ENCODE measurements around the gene TRABD2B.

TRABD2B gene

GRCh38 chr1:47931395-47931794 lies 65.8 kb downstream of the TRABD2B start:
- Histone ChIP-seq H3K36me3 (ENCODE audit: control insufficient read depth in 2 of 2, insufficient read depth in 1 of 2, low read length in 2 of 2) (no peaks in the 10 kb centered on the region), H3K4me1 (ENCODE audit: control insufficient read depth, insufficient read depth, low read length) (no peaks in the 10 kb centered on the region), H3K9me3 (ENCODE audit: control insufficient read depth, insufficient read depth, low read depth, low read length) (no peaks in the 10 kb centered on the region), H3K27ac (ENCODE audit: extremely low read depth, low read depth, low read length) (no peak overlapping the region), H3K4me3 (ENCODE audit: low read depth, low read length) (no peak overlapping the region)
- POLR2A ChIA-PET: no interaction called here
- CTCF ChIA-PET: interaction anchor here (1.2 to 1.9 kb wide), 3 partner anchors 16 to 194 kb away, joined by 3 to 5 read pairs (median 4); no protein-coding TSS in a partner anchor
- TF ChIP-seq ZNF501 (tag by site-specific recombination; IDR thresholded peaks at IDR 0.05) (no peak), ZNF19 (tag by site-specific recombination; IDR thresholded peaks at IDR 0.05; ENCODE audit: low read depth) (no peak), ZNF449 (tag by site-specific recombination; IDR thresholded peaks at IDR 0.05) (no peak)

- CTCF ChIA-PET: interaction anchor here (0.8 to 1.2 kb wide), 2 partner anchors 144 to 179 kb away, joined by 3 read pairs; no protein-coding TSS in a partner anchor
- Histone ChIP-seq H3K27ac (ENCODE audit: extremely low read depth, low read depth, low read length) (no peak overlapping the region), H3K4me1 (ENCODE audit: control insufficient read depth, insufficient read depth, low read length) (no peaks in the 10 kb centered on the region), H3K36me3 (ENCODE audit: control insufficient read depth in 2 of 2, insufficient read depth in 1 of 2, low read length in 2 of 2) (no peaks in the 10 kb centered on the region), H3K9me3 (ENCODE audit: control insufficient read depth, insufficient read depth, low read depth, low read length) (no peaks in the 10 kb centered on the region), H3K4me3 (ENCODE audit: low read depth, low read length) (no peak overlapping the region)
- POLR2A ChIA-PET: no interaction called here
- no peak for TF ChIP-seq KLF8 (tag by site-specific recombination; IDR thresholded peaks at IDR 0.05)
- TF ChIP-seq ZNF423 (tag by site-specific recombination; IDR thresholded peaks at IDR 0.05): no peak
- no peak for TF ChIP-seq ZNF292 (tag by site-specific recombination; IDR thresholded peaks at IDR 0.05; ENCODE audit: borderline replicate concordance, low read depth)
- no peak for TF ChIP-seq ZNF280C (tag by site-specific recombination; IDR thresholded peaks at IDR 0.05)
- no peak for TF ChIP-seq ZBTB48 (tag by site-specific recombination; IDR thresholded peaks at IDR 0.05)
- no peak for TF ChIP-seq ZNF221 (tag by site-specific recombination; IDR thresholded peaks at IDR 0.05; ENCODE audit: borderline replicate concordance)
- no peak for TF ChIP-seq ZSCAN30 (tag by site-specific recombination; IDR thresholded peaks at IDR 0.05)
- TF ChIP-seq ZNF837 (tag by site-specific recombination; IDR thresholded peaks at IDR 0.05): no peak
- no peak for TF ChIP-seq WT1 (tag by site-specific recombination; IDR thresholded peaks at IDR 0.05)
- no peak for TF ChIP-seq ZXDB (tag by site-specific recombination; IDR thresholded peaks at IDR 0.05)
- no peak for TF ChIP-seq ZNF140 (tag by site-specific recombination; IDR thresholded peaks at IDR 0.05)
- no peak for TF ChIP-seq ZSCAN16 (tag by site-specific recombination; IDR thresholded peaks at IDR 0.05)
Measured at GRCh38 chr1:47930210-47930840, 66.9 kb downstream of the TRABD2B start.

GRCh38 chr1:47927165-47927564 lies 70.0 kb downstream of the TRABD2B start:
- CTCF ChIA-PET: no interaction called here
- POLR2A ChIA-PET: no interaction called here
- TF ChIP-seq ZNF785 (tag by site-specific recombination; IDR thresholded peaks at IDR 0.05) (no peak), RBAK (tag by site-specific recombination; IDR thresholded peaks at IDR 0.05) (no peak), ZNF114 (tag by site-specific recombination; IDR thresholded peaks at IDR 0.05) (no peak), ZNF518A (tag by site-specific recombination; conservative IDR thresholded peaks at IDR 0.05; ENCODE audit: low read depth) (no peak), BCL11B (tag by site-specific recombination; IDR thresholded peaks at IDR 0.05; ENCODE audit: low read depth) (no peak), ZNF274 (IDR thresholded peaks at IDR 0.05; ENCODE audit: low read length) (no peak), ZNF274 (tag by site-specific recombination; IDR thresholded peaks at IDR 0.05; ENCODE audit: borderline replicate concordance) (no peak), SETDB1 (IDR thresholded peaks at IDR 0.05; ENCODE audit: insufficient read length, low read length) (no peak)

More at GRCh38 chr1:47927165-47927564, 70.0 kb downstream of the TRABD2B start:
- Histone ChIP-seq H3K9me3 (ENCODE audit: control insufficient read depth, insufficient read depth, low read depth, low read length) (no peaks in the 10 kb centered on the region), H3K4me3 (ENCODE audit: low read depth, low read length) (no peak overlapping the region), H3K27ac (ENCODE audit: extremely low read depth, low read depth, low read length) (no peak overlapping the region), H3K4me1 (ENCODE audit: control insufficient read depth, insufficient read depth, low read length) (no peaks in the 10 kb centered on the region), H3K36me3 (ENCODE audit: control insufficient read depth in 2 of 2, insufficient read depth in 1 of 2, low read length in 2 of 2) (no peaks in the 10 kb centered on the region)
